ENCODE data around the gene OR9Q1.

Gene OR9Q1

GRCh38 chr11:58024601-58025091 lies 965 bp downstream of the OR9Q1 start:
- CTCF ChIA-PET: interaction anchor here (1.0 kb wide), 2 partner anchors 13 to 34 kb away, joined by 3 read pairs; no protein-coding TSS in a partner anchor
- DNase-seq (ENCODE audit: low read depth, low spot score): no peak
- POLR2A ChIA-PET: no interaction called here
- H3K4me3 ChIP-seq (ENCODE audit: low read depth, low read length): no peak overlapping the region
- no peak for TF ChIP-seq CTCF (IDR thresholded peaks at IDR 0.05; ENCODE audit: insufficient read depth, low read length, missing control alignments)

- no peak for TF ChIP-seq CTCF (IDR thresholded peaks at IDR 0.05; ENCODE audit: insufficient read depth, low read length, missing control alignments)
- CTCF ChIA-PET: no interaction called here
These were observed 3.7 kb downstream of the OR9Q1 start for GRCh38 chr11:58027341-58027740.

GRCh38 chr11:58028687-58029411 lies 5.2 kb downstream of the OR9Q1 start:
- CTCF ChIA-PET: no interaction called here
- DNase-seq (ENCODE audit: low read depth, low spot score): no peak
- POLR2A ChIA-PET: no interaction called here
- TF ChIP-seq CTCF (IDR thresholded peaks at IDR 0.05; ENCODE audit: insufficient read depth, low read length, missing control alignments): no peak
- H3K4me3 ChIP-seq (ENCODE audit: low read depth, low read length): no peak overlapping the region

More at GRCh38 chr11:58027341-58027740, 3.7 kb downstream of the OR9Q1 start:
- DNase-seq (ENCODE audit: low read depth, low spot score): no peak
- H3K4me3 ChIP-seq (ENCODE audit: low read depth, low read length): no peak overlapping the region
- POLR2A ChIA-PET: no interaction called here

- no peak within 1 kb of the TSS for H3K4me3 ChIP-seq (ENCODE audit: low read depth, low read length)
- no peak for TF ChIP-seq CTCF (IDR thresholded peaks at IDR 0.05; ENCODE audit: insufficient read depth, low read length, missing control alignments)
- CTCF ChIA-PET: no interaction called here
- DNase-seq (ENCODE audit: low read depth, low spot score): no peak
- POLR2A ChIA-PET: no interaction called here
These were observed 7.0 kb downstream of the OR9Q1 start, which contains the start of gene OR6Q1 for GRCh38 chr11:58030653-58031052. Gene OR6Q1, plus strand, starts transcription at chr11:58030953. Its CDS starts 0 bp downstream, at chr11:58030953.

- ChIA-PET CTCF (no interaction called here), POLR2A (no interaction called here)
These were observed 10.8 kb downstream of the OR9Q1 start for GRCh38 chr11:58034471-58034870.

More at GRCh38 chr11:58034471-58034870, 10.8 kb downstream of the OR9Q1 start:
- H3K4me3 ChIP-seq (ENCODE audit: low read depth, low read length): no peak overlapping the region
- no peak for TF ChIP-seq CTCF (IDR thresholded peaks at IDR 0.05; ENCODE audit: insufficient read depth, low read length, missing control alignments)
- DNase-seq (ENCODE audit: low read depth, low spot score): no peak
